NCI-H82 treated with DMSO at 0.1 percent for 48 hours (cell line): ENCODE results near the gene CD200R1.
"Not testable (repeated sequence)": the region's sequence is repeated elsewhere in the genome, so short reads cannot be mapped to it uniquely, and the experiment has no call there.

Experiments used
- DNase-seq: peaks from one replicate; lab custom pipeline; 2025; ENCODE audit not compliant: unreplicated experiment; lab: John Stamatoyannopoulos, UW

The CD200R1 gene

GRCh38 chr3:112976001-112976400 is 1.1 kb upstream of the CD200R1 start:
- DNase-seq = no peak

- DNase-seq = no peak
These were observed 755 bp downstream of the CD200R1 start for GRCh38 chr3:112974178-112974517.

GRCh38 chr3:112973325-112974177 is 1.4 kb downstream of the CD200R1 start:
- no peak for DNase-seq

- DNase-seq = no peak
These were observed 2.7 kb downstream of the CD200R1 start for GRCh38 chr3:112972158-112972557.

- no peak for DNase-seq
These were observed 7.1 kb downstream of the CD200R1 start for GRCh38 chr3:112967828-112968227.

- no peak for DNase-seq
These were observed 7.5 kb downstream of the CD200R1 start for GRCh38 chr3:112967425-112967824.

GRCh38 chr3:112966633-112967032 is 8.3 kb downstream of the CD200R1 start:
- DNase-seq = no peak

GRCh38 chr3:112965656-112966055 is 9.2 kb downstream of the CD200R1 start:
- DNase-seq = no peak

GRCh38 chr3:112963683-112964082 is 11.2 kb downstream of the CD200R1 start:
- DNase-seq = no peak

GRCh38 chr3:112958811-112959560 is 15.9 kb downstream of the CD200R1 start:
- no peak for DNase-seq

- no peak for DNase-seq
These were observed 18.6 kb downstream of the CD200R1 start for GRCh38 chr3:112956351-112956750.

- DNase-seq = no peak
These were observed 26.5 kb downstream of the CD200R1 start for GRCh38 chr3:112948346-112948838.

GRCh38 chr3:112931736-112932521 is 43.0 kb downstream of the CD200R1 start:
- DNase-seq = no peak

GRCh38 chr3:112930771-112931170 is 44.1 kb downstream of the CD200R1 start:
- DNase-seq = no peak

- DNase-seq = no peak
These were observed 48.9 kb downstream of the CD200R1 start for GRCh38 chr3:112925969-112926368.

GRCh38 chr3:112925560-112925959 is 49.3 kb downstream of the CD200R1 start:
- no peak for DNase-seq

- DNase-seq = not testable (repeated sequence)
These were observed 55.4 kb downstream of the CD200R1 start for GRCh38 chr3:112919541-112919940.

GRCh38 chr3:112908252-112908651 is 66.7 kb downstream of the CD200R1 start:
- DNase-seq = no peak

- DNase-seq = no peak
These were observed 70.1 kb downstream of the CD200R1 start for GRCh38 chr3:112904786-112905185.

GRCh38 chr3:112900113-112900512 is 74.8 kb downstream of the CD200R1 start:
- no peak for DNase-seq

- no peak for DNase-seq
These were observed 77.1 kb downstream of the CD200R1 start for GRCh38 chr3:112897791-112898190.
